Measurements from ENCODE around the gene GOLIM4.

GOLIM4 gene

DNA sequence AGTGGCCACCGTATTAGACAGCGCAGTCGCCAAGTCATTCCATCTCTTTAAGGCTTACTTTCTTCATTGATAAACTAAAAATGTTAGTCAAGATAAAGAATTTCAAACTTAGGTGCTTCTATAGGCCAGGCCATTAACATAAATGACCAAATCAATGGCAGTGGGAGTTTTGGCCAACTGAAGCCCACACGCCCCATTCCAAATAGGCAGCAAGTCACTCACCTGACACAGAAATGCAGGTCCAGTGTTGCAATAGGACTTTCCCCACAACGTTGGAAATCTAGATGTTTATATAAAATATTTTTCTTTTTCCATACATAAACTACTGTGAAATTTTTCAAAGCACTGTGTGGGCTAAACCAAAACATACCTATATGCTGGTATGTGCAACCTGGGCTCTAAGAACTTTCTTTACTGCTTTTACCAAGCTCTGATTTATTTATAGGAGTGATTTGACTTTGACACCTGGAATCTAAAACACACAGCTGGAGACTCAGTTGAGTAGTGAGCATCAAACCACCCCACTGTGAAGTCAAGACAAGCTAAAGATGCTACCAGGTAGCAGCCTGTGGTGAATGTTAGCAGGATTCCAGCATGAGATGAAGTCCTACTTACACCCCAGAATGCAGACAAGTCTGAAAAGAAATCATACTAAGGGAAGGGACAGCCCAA lies 15.1 kb downstream of the GOLIM4 start:
- peaks cover 6% of the 10 kb centered on the region for H3K9me3 ChIP-seq (ENCODE audit: low read length)
- H3K4me3 ChIP-seq (ENCODE audit: low read length), result no peak overlapping the region
- no peak overlapping the region for H2AFZ ChIP-seq (ENCODE audit: low read depth, low read length)
- no peaks in the 10 kb centered on the region for H3K27me3 ChIP-seq (ENCODE audit: insufficient read depth, low read length)
- no peaks in the 10 kb centered on the region for H3K36me3 ChIP-seq (ENCODE audit: insufficient read depth, low read length)
- H3K4me1 ChIP-seq (ENCODE audit: insufficient read depth, low read length), result no peaks in the 10 kb centered on the region

DNA sequence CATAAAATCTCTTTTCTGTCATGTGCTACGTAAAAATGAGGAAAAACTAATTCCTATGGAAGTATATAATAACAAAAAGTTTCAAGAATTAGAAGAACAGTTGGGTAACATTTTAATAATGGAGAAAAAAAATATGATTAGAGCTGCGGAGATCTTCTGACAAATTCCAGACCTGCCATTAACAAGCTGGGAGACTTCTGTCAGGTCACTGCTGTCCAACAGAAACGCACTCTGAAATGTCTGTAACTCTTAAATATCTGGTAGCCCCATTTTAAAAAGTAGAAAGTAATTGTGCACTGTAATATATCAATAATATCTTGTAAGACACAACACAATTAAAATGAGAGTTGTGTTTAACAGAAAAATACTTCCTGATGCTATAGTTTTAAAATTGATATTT lies 15.7 kb downstream of the GOLIM4 start:
- Histone ChIP-seq H3K9me3 (ENCODE audit: low read length) (peaks cover 3% of the 10 kb centered on the region), H2AFZ (ENCODE audit: low read depth, low read length) (no peak overlapping the region), H3K27me3 (ENCODE audit: insufficient read depth, low read length) (no peaks in the 10 kb centered on the region), H3K4me1 (ENCODE audit: insufficient read depth, low read length) (no peaks in the 10 kb centered on the region), H3K4me3 (ENCODE audit: low read length) (no peak overlapping the region), H3K36me3 (ENCODE audit: insufficient read depth, low read length) (no peaks in the 10 kb centered on the region)

DNA sequence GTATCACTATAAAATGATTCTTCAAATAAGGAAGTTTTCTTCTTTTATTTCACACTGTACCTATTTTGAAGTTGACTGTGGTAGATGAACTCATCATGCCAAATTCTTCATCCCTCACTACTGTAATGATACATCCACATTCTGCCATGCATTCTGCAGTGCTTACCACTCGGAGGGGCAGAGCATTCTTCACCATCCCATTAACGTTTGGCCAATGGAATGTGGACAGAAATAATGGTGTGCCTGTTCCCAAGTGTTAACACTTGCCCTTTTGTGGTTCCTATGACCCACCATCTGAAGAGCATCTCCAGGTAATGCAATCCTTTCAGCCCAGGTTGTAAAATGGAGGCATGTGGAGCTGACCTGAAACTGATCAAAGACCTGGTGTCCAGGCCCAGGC lies 18.6 kb downstream of the GOLIM4 start:
- Histone ChIP-seq H3K36me3 (ENCODE audit: insufficient read depth, low read length) (no peaks in the 10 kb centered on the region), H3K4me1 (ENCODE audit: insufficient read depth, low read length) (no peaks in the 10 kb centered on the region), H2AFZ (ENCODE audit: low read depth, low read length) (no peak overlapping the region), H3K27me3 (ENCODE audit: insufficient read depth, low read length) (no peaks in the 10 kb centered on the region), H3K4me3 (ENCODE audit: low read length) (no peak overlapping the region), H3K9me3 (ENCODE audit: low read length) (peaks cover 3% of the 10 kb centered on the region)

DNA sequence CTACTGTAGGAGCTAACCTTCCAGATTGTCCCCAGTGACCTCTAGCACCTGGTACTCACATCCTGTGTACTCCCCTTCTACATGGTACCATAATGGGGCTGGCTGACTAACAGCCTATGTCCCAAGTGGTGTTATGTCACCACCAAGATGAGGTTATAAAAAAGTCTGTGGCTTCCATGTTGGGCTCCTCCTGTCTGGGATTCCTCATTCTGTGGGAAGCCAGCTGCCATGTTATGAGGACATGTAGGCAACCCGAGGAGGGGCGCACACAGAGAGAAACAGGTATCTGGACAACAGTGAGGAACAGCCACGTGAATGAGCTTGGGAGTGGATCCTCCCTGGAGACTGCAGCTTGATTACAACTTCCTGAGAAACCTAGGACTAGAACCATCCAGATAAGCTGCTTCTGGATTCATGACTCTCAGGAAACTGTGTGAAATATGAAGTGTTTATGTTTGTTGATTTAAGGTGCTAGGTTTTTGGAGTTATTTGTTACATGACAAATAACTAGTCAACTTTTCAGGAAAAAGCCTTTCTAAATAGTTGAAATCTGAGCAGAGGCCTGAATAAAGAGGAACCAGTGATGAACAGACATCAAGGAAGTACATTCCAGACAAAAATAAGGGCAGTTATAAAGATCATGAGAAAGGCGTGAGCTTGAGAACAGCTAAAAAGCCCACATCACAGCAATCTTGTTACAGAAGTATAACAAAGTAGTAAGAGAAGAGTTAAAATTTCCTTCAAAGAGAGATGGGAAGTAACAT lies 21.7 kb downstream of the GOLIM4 start:
- no peaks in the 10 kb centered on the region for H3K27me3 ChIP-seq (ENCODE audit: insufficient read depth, low read length)
- H3K9me3 ChIP-seq (ENCODE audit: low read length), result peaks cover 3% of the 10 kb centered on the region
- no peaks in the 10 kb centered on the region for H3K36me3 ChIP-seq (ENCODE audit: insufficient read depth, low read length)
- H3K4me3 ChIP-seq (ENCODE audit: low read length), result no peak overlapping the region
- no peak overlapping the region for H2AFZ ChIP-seq (ENCODE audit: low read depth, low read length)
- no peaks in the 10 kb centered on the region for H3K4me1 ChIP-seq (ENCODE audit: insufficient read depth, low read length)

DNA sequence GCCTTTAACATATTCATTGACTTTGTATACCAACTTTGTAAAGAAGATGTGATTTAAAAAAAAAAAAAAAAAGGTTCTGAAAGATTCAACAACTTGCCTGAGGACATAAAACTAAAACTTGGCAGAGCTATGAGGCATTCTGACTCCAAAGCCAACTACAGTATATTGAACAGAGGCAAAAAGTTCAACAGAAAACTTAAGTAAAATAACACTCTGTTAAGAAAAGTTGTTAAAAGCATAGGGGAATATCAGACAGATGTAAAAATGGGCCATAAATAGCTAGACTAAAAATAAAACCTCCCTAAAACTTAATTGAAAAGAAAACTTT lies 23.4 kb downstream of the GOLIM4 start:
- Histone ChIP-seq H3K36me3 (ENCODE audit: insufficient read depth, low read length) (no peaks in the 10 kb centered on the region), H3K4me1 (ENCODE audit: insufficient read depth, low read length) (no peaks in the 10 kb centered on the region), H2AFZ (ENCODE audit: low read depth, low read length) (no peak overlapping the region)

DNA sequence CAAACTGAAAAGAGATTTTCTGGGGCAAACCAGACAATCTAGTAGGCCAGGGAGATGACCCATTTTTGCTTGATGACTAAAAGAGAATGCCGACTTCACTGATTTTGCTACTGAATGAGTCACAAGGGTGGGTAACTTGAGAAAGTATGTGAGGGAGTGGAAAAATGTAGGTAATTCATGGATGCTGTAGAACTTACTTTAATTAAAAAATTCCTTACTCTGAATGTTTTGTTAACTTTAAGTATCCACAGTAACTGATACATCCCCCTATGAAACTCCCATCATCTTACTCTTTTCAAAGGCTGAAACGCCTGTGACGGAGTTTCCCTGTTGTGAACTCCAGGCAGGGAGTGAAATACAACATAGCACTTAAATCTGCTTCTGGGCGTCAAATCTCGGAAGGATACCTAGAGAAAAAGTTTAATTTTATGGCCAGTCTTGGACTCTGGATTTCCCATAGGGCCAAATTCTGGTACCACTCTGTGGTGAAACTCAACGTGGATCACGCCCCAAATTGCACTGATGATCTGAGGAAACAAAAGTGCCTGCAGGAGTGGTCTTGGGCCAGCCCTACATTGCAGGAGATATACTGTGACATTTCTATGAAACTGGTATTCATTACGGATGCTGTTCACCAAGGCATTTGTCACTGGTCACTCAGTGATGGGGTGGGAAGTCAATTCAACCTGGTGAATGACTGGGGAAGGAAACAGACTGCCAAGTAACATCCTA lies 24.0 kb downstream of the GOLIM4 start:
- no peak overlapping the region for H2AFZ ChIP-seq (ENCODE audit: low read depth, low read length)
- H3K27me3 ChIP-seq (ENCODE audit: insufficient read depth, low read length), result no peaks in the 10 kb centered on the region
- no peaks in the 10 kb centered on the region for H3K4me1 ChIP-seq (ENCODE audit: insufficient read depth, low read length)
- no peaks in the 10 kb centered on the region for H3K36me3 ChIP-seq (ENCODE audit: insufficient read depth, low read length)
- H3K4me3 ChIP-seq (ENCODE audit: low read length), result no peak overlapping the region
- no peaks in the 10 kb centered on the region for H3K9me3 ChIP-seq (ENCODE audit: low read length)

More for the DNA sequence above, 23.4 kb downstream of the GOLIM4 start:
- H3K4me3 ChIP-seq (ENCODE audit: low read length), result no peak overlapping the region
- H3K27me3 ChIP-seq (ENCODE audit: insufficient read depth, low read length), result no peaks in the 10 kb centered on the region
- H3K9me3 ChIP-seq (ENCODE audit: low read length), result peaks cover 3% of the 10 kb centered on the region

DNA sequence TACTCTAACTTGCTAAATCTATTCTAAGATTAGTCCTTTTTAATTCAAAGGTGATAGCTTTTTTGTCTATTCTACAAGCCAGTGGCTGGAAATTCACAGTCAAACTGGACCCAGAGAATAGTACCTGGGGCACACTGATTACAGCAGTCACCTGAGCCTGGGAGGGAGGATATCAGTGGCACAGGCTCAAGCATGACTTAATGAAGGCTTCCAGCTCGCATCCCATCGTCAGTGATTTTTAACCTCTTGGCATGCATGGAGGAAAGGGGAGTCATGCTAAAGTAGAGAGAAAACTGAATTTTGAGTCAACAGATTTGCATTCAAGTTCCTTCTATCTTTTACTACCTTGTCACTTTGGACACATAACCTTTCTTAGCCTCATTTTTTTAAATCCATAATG lies 24.8 kb downstream of the GOLIM4 start:
- peaks cover 5% of the 10 kb centered on the region for H3K4me1 ChIP-seq (ENCODE audit: insufficient read depth, low read length)
- H3K27me3 ChIP-seq (ENCODE audit: insufficient read depth, low read length), result no peaks in the 10 kb centered on the region
- H3K4me3 ChIP-seq (ENCODE audit: low read length), result no peak overlapping the region
- no peak overlapping the region for H2AFZ ChIP-seq (ENCODE audit: low read depth, low read length)
- H3K9me3 ChIP-seq (ENCODE audit: low read length), result no peaks in the 10 kb centered on the region
- no peaks in the 10 kb centered on the region for H3K36me3 ChIP-seq (ENCODE audit: insufficient read depth, low read length)

DNA sequence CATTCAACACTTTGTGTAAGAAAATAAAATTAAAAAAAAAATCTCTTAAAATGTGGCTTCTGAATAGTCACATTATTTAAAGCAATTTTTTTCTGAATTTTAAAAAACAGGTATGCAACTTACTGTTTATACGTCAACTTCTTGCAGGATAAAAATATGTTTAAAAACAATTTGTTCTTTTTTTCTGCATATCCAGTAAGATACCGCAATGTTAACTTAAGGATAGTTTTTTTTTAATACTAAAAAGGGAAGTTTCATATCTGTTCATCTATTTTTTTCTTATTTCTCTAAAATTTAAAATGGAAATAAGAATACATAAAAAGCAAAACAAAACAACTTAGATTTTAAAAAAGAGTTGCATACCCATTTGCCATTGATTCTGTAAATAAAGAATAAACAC lies 27.4 kb downstream of the GOLIM4 start:
- no peaks in the 10 kb centered on the region for H3K36me3 ChIP-seq (ENCODE audit: insufficient read depth, low read length)
- H3K4me3 ChIP-seq (ENCODE audit: low read length), result no peak overlapping the region
- H3K9me3 ChIP-seq (ENCODE audit: low read length), result no peaks in the 10 kb centered on the region
- H3K27me3 ChIP-seq (ENCODE audit: insufficient read depth, low read length), result no peaks in the 10 kb centered on the region
- H2AFZ ChIP-seq (ENCODE audit: low read depth, low read length), result no peak overlapping the region
- peaks cover 16% of the 10 kb centered on the region for H3K4me1 ChIP-seq (ENCODE audit: insufficient read depth, low read length)

DNA sequence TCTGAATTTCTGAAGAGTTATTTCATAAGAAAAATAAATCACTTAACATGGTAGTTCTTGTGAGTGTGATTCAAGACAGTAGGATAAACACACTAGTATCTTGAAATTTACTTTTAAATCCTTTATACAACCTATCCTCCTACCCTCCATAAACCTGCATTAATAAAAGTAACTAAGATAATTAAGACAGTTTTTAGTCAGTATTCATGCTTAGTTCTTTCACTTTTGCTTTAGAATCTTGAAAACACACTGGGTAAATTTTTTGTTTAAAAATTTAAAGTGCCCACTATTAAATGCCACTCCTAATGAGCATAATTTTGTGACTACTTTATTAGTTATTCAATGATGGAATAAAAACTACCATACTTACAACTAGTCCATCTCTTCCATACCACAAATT lies 28.8 kb downstream of the GOLIM4 start:
- Histone ChIP-seq H3K4me1 (ENCODE audit: insufficient read depth, low read length) (peaks cover 16% of the 10 kb centered on the region), H3K9me3 (ENCODE audit: low read length) (no peaks in the 10 kb centered on the region), H3K27me3 (ENCODE audit: insufficient read depth, low read length) (no peaks in the 10 kb centered on the region), H3K36me3 (ENCODE audit: insufficient read depth, low read length) (no peaks in the 10 kb centered on the region), H3K4me3 (ENCODE audit: low read length) (no peak overlapping the region), H2AFZ (ENCODE audit: low read depth, low read length) (no peak overlapping the region)

DNA sequence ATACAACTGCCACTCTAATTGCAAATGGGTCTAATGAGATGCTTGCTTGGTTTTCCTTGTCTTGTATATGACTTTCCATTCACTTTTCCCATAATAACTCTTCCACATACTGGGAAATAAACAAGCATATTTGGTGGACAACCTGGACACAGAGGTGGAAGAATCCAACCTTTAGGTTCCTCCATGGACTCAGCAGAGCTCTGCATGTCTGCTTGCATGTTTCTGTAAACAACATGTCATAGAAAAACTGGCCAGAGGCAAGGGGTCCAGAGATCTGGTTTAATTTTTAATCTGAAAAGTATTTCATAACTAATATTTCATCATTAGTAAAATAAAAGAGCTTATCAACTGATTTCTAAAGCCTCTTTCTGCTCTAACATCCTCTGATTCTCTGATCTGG lies 30.2 kb downstream of the GOLIM4 start:
- H3K4me1 ChIP-seq (ENCODE audit: insufficient read depth, low read length), result peaks cover 16% of the 10 kb centered on the region
- no peaks in the 10 kb centered on the region for H3K9me3 ChIP-seq (ENCODE audit: low read length)
- no peak overlapping the region for H2AFZ ChIP-seq (ENCODE audit: low read depth, low read length)
- H3K36me3 ChIP-seq (ENCODE audit: insufficient read depth, low read length), result no peaks in the 10 kb centered on the region
- no peak overlapping the region for H3K4me3 ChIP-seq (ENCODE audit: low read length)
- H3K27me3 ChIP-seq (ENCODE audit: insufficient read depth, low read length), result no peaks in the 10 kb centered on the region

DNA sequence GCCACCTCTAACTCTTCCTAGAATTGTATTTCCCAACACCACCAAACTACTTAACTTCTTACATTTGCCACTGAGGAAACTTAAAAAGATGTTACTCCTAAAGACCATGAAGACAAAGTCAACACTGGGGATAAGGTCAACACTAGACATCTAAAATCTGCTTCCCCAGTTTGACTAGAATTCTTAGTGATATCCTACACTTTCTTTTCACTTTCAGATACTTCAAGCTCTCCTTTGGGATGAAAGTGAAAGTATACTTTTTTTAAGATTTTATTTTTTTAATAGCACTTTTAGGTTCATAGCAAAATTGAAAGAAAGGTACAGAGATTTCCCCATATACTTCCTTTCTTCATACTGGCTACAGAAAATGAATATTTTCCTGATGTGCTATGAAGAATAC lies 32.6 kb downstream of the GOLIM4 start:
- Histone ChIP-seq H3K27me3 (ENCODE audit: insufficient read depth, low read length) (no peaks in the 10 kb centered on the region), H3K9me3 (ENCODE audit: low read length) (no peaks in the 10 kb centered on the region), H2AFZ (ENCODE audit: low read depth, low read length) (no peak overlapping the region), H3K4me1 (ENCODE audit: insufficient read depth, low read length) (peaks cover 16% of the 10 kb centered on the region), H3K36me3 (ENCODE audit: insufficient read depth, low read length) (no peaks in the 10 kb centered on the region), H3K4me3 (ENCODE audit: low read length) (no peak overlapping the region)

DNA sequence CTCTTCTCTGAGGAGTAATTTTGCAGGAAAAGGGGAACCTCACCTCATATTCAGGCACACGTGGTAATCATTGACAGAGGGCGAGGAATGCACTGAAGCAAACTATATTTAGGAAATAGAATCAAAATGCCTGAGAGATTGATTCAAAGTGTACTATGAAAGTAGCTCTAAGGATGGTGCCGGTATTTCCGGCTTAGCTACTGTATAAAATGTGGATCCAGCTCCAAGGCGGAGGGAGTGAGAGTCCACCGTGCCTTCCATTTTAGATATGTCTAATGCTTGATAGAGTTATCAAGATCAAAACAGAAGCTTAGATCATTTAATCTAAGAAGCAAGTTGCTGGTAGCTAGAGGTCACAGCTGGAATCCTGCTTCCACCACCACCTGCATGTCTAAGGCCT lies 33.0 kb downstream of the GOLIM4 start:
- Histone ChIP-seq H3K4me1 (ENCODE audit: insufficient read depth, low read length) (peaks cover 16% of the 10 kb centered on the region), H3K4me3 (ENCODE audit: low read length) (no peak overlapping the region), H3K9me3 (ENCODE audit: low read length) (no peaks in the 10 kb centered on the region), H3K27me3 (ENCODE audit: insufficient read depth, low read length) (no peaks in the 10 kb centered on the region), H3K36me3 (ENCODE audit: insufficient read depth, low read length) (no peaks in the 10 kb centered on the region), H2AFZ (ENCODE audit: low read depth, low read length) (no peak overlapping the region)

DNA sequence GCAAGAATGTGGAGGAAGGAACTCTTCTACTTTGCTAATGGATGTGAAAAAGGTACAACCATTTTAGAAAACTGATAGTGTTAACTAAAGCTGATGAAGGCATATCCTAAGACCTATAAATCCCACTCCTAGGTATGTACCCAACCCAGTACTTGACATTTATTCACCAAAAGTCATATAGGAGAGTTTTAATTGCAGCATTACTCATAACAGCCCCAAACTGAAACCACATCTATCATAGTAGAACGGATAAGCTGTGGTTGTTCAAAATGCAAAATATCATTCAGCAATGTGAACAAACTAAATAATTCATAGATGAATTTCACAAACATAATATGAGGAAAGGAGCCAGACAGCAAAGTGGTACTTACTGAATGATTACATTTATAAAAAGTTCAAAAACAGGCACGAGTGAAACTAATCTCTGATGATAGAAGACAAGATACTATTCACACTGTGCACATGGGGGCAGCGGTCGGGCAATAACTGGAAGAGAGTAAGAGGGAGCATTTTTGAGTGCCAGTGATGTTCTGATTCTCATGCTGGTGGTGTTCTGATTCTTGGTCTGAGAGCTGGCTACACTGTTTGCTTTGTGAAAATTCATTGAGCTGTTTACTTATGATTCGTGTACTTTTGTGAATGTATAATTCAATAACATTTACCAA lies 34.3 kb downstream of the GOLIM4 start:
- Histone ChIP-seq H3K27me3 (ENCODE audit: insufficient read depth, low read length) (no peaks in the 10 kb centered on the region), H3K9me3 (ENCODE audit: low read length) (peaks cover 2% of the 10 kb centered on the region), H3K36me3 (ENCODE audit: insufficient read depth, low read length) (no peaks in the 10 kb centered on the region), H2AFZ (ENCODE audit: low read depth, low read length) (no peak overlapping the region), H3K4me1 (ENCODE audit: insufficient read depth, low read length) (peaks cover 16% of the 10 kb centered on the region), H3K4me3 (ENCODE audit: low read length) (no peak overlapping the region)
